GM21381 (cell line): ENCODE results near the gene GPC6.

Experiments used
- ATAC-seq: cut with Tn5 transposase; IDR thresholded peaks from one replicate; pipeline ENCODE4 v1.9.1; 2021; ENCODE audit warnings: mild to moderate bottlenecking, moderate library complexity; ENCODE audit not compliant: unreplicated experiment

GPC6 gene

DNA sequence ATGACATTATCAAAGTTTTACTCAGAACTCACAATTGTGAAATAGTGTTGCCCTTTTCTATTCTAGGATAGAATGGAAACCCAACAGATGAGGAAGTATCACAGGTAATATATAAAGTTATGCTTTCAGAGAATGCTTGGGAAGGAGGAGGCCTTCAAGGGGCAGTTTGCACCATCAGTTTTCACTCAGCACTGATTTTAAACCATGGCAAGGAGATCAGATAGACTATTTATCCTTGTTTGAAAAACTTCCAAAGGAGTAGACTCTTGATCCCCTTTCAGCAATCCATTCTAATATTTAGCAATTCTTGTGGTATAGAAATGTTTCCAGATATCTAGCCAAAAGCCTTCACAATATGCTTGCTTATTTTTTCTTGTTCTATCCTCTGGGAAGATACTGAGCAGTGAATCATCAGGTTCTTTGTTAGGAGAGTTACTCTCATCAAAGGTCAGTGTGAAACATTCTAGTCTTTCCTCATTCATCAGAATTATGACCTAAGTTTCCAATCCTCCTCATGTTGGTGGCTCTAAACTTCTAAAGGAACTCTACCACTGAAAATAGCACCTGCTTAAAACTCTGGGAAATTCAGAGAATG is 3.8 kb downstream of the GPC6 start:
- ATAC-seq: no peak

DNA sequence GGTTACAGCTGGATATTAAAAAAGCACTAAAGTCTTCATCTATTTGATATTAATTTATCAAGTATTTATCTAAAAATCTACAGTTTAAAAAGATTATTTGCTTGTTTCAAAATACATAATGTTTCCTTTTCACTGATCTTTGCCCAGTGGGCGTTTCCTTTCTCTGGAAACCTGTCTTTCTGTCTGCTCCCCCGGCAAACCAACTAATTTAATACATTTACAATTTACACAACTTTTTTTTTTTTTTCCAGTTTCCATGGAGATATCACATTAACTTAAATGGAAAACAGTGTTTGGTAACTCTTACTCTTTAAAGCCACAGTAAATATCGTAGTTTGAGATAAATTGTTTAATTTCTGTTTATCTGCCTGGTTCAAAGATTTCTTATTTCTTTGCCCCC is 5.3 kb downstream of the GPC6 start:
- no peak for ATAC-seq

GRCh38 chr13:93233997-93234416 is 7.4 kb downstream of the GPC6 start:
- ATAC-seq: no peak

GRCh38 chr13:93234459-93234858 is 7.9 kb downstream of the GPC6 start:
- no peak for ATAC-seq

GRCh38 chr13:93235258-93236015 is 8.8 kb downstream of the GPC6 start:
- ATAC-seq: no peak

- no peak for ATAC-seq
Observed at GRCh38 chr13:93238711-93239110, 12.1 kb downstream of the GPC6 start.

GRCh38 chr13:93243375-93244063 is 16.9 kb downstream of the GPC6 start:
- ATAC-seq: no peak

- no peak for ATAC-seq
Observed at GRCh38 chr13:93244141-93244917, 17.7 kb downstream of the GPC6 start.

- no peak for ATAC-seq
Observed at GRCh38 chr13:93244918-93245280, 18.3 kb downstream of the GPC6 start.

DNA sequence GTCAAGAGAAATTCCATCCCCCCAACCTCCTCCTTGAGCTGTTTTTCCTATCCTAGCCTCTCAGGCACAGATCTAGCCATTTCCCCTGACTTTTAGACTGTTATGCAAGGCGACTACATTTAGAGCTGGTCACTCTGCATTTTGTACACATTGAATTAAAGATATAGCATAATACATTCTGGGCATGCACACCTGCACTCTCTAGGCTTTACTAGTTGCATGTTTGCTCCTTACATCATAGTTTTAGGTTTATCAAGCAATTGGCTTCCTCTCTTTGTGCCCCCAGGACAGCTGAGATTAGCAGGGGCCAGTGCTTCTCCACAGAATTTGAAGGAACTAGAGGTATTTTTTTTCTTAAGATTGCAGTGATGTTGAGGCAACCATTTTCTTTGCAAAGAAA is 19.5 kb downstream of the GPC6 start:
- ATAC-seq: no peak

DNA sequence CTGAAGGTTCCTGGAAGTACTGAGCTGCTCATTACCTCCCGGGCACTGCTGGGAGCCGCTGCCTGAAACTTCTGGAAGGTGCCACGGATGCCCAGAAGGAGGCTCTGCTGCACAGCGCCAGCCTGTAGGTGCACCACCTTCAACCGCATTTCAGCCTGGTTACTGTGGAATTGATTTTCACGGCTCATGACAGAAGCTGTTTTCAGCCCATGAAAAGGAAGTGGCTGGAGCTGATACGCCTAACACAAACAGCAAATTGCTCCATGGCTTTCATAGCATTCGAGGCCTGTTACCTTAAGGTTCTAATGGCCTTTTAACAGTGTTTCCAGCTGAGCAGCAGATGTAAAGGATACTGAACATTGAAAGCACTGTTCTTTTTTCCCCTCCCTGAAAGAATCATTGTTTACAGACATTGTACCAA is 22.0 kb downstream of the GPC6 start:
- ATAC-seq: no peak

GRCh38 chr13:93249364-93250306 is 23.0 kb downstream of the GPC6 start:
- no peak for ATAC-seq

DNA sequence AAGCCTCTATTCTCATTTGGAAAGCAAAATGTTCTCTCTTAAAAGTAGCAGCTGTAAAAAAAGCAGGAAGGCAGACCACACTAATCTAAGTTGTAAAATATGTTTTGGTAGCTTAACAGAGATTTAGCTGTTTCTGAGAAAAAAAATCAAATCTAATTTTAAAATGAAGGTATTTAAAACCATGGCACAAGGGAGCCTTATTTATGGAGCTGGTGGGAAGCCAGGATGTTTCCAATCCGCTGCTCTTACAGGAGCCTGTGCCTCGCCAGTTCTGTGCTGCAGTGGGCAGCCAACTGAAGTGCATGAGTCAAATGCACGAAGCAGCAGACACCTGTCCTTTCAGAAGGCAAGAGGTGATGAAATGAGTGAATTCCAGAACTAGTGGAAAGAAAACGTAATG is 28.2 kb downstream of the GPC6 start:
- no peak for ATAC-seq

DNA sequence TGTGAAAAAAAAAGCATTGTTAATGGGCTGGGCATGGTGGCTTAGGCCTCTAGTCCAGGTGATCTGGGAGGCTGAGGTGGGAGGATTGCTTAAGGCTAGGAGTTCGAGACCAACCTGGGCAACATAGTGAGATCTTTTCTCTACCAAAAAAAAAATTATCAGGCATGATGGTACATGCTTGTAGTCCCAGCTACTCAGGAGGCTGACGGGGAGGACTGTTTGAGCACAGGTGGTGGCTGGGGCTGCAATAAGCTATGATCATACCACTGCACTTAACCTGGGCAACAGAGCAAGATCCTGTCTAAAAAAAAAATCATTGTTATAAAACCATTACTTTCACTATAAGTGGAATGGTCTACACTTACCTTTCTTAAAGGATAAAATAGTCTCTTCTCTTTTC is 30.4 kb downstream of the GPC6 start:
- ATAC-seq: no peak

DNA sequence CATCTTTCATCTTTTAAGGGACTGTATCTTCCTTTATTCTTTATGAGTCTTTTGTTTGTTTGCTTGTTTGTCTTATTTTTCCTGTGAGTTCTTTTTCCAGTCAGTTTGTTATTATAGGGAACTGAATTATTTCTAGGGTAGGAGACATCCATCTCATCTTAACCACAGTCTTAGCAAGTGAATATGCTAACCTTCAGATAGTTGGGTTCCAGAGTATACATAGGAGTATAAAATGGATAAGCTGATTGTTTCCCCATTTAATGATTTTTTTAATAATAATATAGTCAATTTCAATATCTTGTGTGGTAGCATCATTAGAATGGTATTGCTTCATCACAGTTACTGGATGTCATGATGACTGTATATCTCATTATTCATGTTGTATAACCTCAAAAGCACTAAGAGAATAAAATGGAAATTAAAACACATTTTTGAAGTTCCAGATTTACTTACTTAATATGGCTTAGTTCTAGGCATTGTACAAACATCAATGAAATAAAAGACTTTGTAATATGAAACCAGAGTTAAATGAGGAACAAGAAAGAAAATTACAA is 33.0 kb downstream of the GPC6 start:
- ATAC-seq: no peak

- ATAC-seq: no peak
Observed at GRCh38 chr13:93260591-93260990, 34.0 kb downstream of the GPC6 start.

- no peak for ATAC-seq
Observed at GRCh38 chr13:93262729-93263345, 36.2 kb downstream of the GPC6 start.

DNA sequence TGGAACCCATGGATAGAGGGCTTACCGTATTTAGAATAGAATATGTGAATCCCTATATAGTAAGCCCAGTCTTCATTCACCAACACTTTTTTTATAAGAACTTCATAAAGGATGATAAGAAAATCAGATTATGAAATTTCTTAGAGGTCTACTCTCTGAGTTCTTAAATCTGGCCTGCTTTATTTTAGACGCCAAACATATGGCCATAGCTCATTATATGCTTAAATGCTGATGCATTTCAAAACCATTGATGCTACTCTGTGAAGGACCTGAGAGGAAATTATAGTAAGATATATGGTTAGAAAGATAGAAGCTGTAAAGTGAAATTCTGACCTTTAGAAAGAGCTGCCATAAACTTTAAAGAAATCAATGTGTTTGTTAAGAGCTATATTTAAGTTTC is 38.3 kb downstream of the GPC6 start:
- ATAC-seq: no peak

- ATAC-seq: no peak
Observed at GRCh38 chr13:93265800-93266199, 39.2 kb downstream of the GPC6 start.

GRCh38 chr13:93266681-93267080 is 40.1 kb downstream of the GPC6 start:
- ATAC-seq: no peak
